C4-2B (cell line): ENCODE results near the gene ASB8.

Experiments used
- CTCF ChIP-seq: fragments of 450-650 bp; conservative IDR thresholded peaks from 2 replicates; pipeline ENCODE4 v1.5.1; 2017; ENCODE audit warnings: mild to moderate bottlenecking
- ZFX ChIP-seq: fragments of 450-650 bp; IDR thresholded peaks from 2 replicates; pipeline ENCODE4 v1.6.1; 2017

DNA sequence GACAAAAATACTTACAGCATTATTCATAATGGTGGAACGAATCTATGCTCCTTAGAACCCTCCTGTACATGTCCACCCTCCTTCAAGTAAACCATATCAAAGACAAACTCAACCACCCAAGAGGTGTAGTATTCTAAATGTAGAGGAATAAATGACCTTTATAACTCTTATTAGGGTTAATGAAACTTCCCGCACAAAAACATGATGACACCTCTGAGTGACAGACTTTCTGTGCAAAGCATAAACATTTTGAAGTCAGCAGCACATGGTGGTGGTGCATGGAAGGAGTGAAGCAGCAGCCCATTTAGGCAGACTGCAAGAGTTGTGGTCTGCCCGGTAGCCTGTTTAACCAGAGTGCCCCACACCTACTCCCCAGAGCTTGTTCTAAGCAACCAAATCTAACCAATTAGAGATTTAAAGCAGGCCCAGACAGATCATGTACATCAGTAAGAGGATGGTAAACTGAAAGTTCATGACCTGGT is 615 bp upstream of the ASB8 start:
- no peak for TF ChIP-seq CTCF
- no peak for TF ChIP-seq ZFX
